Fibroblast of lung (primary cell): ENCODE data around the gene PDCD10. TPM values are rescaled to one million over a fixed set of nuclear protein-coding genes. Genes with fewer than 3 reads are reported as not detected.

ENCODE experiments used
- DNase-seq, 2 donors: peaks; one replicate each; pipeline versions ENCODE4 v3.0.0 to v3.0.0-alpha.2; 2010; ENCODE audit warnings: low read depth in 2 of 2
- H2AFZ ChIP-seq: 2 replicates; pipeline ENCODE4 v1.5.1; 2012; ENCODE audit warnings: low read length, control low read depth, inconsistent platforms
- H3K27ac ChIP-seq: 2 replicates; pipeline ENCODE4 v1.5.1; 2011; ENCODE audit warnings: low read length, control low read depth; ENCODE audit not compliant: insufficient read depth
- H3K27me3 ChIP-seq: 2 replicates; pipeline ENCODE4 v1.5.1; 2011; ENCODE audit warnings: mild to moderate bottlenecking, low read length; ENCODE audit not compliant: control insufficient read depth, insufficient read depth
- H3K36me3 ChIP-seq: 2 replicates; pipeline ENCODE4 v1.5.1; 2011; ENCODE audit warnings: low read length; ENCODE audit not compliant: control insufficient read depth, insufficient read depth
- H3K4me1 ChIP-seq: 2 replicates; pipeline ENCODE4 v1.5.1; 2011; ENCODE audit warnings: low read length; ENCODE audit not compliant: control insufficient read depth, insufficient read depth; ENCODE audit errors: extremely low read depth
- H3K4me2 ChIP-seq: 2 replicates; pipeline ENCODE4 v1.5.1; 2011; ENCODE audit warnings: low read length, control low read depth; ENCODE audit not compliant: insufficient read depth; ENCODE audit errors: extremely low read depth
- H3K4me3 ChIP-seq, 4 experiments: fragments of 200-600 bp in 1 of 4; sonication (generic) in 1 of 4; replicated peaks in 1 of 4; 2 replicates each; pipeline ENCODE4 v1.5.1; 2011 to 2016; ENCODE audit warnings: low read length in 4 of 4, low read depth in 3 of 4, mild to moderate bottlenecking in 3 of 4, control low read depth in 2 of 4, inconsistent platforms in 1 of 4, mixed read lengths in 1 of 4; ENCODE audit not compliant: insufficient read depth in 1 of 4; ENCODE audit errors: control extremely low read depth in 1 of 4
- H3K79me2 ChIP-seq: 2 replicates; pipeline ENCODE4 v1.5.1; 2012; ENCODE audit warnings: mild to moderate bottlenecking, low read length, inconsistent platforms; ENCODE audit not compliant: control insufficient read depth, insufficient read depth
- H3K9ac ChIP-seq: 2 replicates; pipeline ENCODE4 v1.5.1; 2011; ENCODE audit warnings: mild to moderate bottlenecking, low read length, control low read depth; ENCODE audit not compliant: insufficient read depth
- H3K9me3 ChIP-seq: 2 replicates; pipeline ENCODE4 v1.5.1; 2012; ENCODE audit warnings: low read depth, low read length; ENCODE audit not compliant: control insufficient read depth, insufficient read depth
- H4K20me1 ChIP-seq: 2 replicates; pipeline ENCODE4 v1.5.1; 2011; ENCODE audit warnings: low read length; ENCODE audit not compliant: control insufficient read depth, insufficient read depth; ENCODE audit errors: extremely low read depth
- EZH2 ChIP-seq: IDR thresholded peaks from 2 replicates; pipeline ENCODE4 v1.5.1; 2012; ENCODE audit warnings: low read length, control low read depth, mild to moderate bottlenecking; ENCODE audit errors: missing control alignments
- polyA plus RNA-seq, 2 donors: library from polyadenylated mRNA; depleted of rRNA in 1 of 2; stranded (reverse) in 1 of 2; unstranded in 1 of 2; fragments of >200 nt; gene quantifications; 2 replicates each; pipeline ENCODE4 v1.2.1, GENCODE V29; 2011 to 2012; ENCODE audit warnings: missing spikeins in 1 of 2
- total RNA-seq: library from RNA; depleted of rRNA; stranded (reverse); fragments of >200 nt; gene quantifications from 2 replicates; pipeline ENCODE4 v1.2.1, GENCODE V29; 2014
- TF ChIP-seq, protein P1 (sequence below), 2 donors: IDR thresholded peaks in 1 of 2; conservative IDR thresholded peaks in 1 of 2; 1 replicate in 1 of 2; 2 replicates in 1 of 2; pipeline ENCODE4 v1.5.1; 2011 to 2012; ENCODE audit warnings: low read length in 2 of 2, control low read depth in 1 of 2, inconsistent platforms in 1 of 2, low read depth in 1 of 2, mild to moderate bottlenecking in 1 of 2

The PDCD10 gene
- total and polyA plus RNA-seq, 2 donors (not counting 1 experiment from before 2014, with no cell fraction given) = 46.6 to 90.4 TPM

DNA sequence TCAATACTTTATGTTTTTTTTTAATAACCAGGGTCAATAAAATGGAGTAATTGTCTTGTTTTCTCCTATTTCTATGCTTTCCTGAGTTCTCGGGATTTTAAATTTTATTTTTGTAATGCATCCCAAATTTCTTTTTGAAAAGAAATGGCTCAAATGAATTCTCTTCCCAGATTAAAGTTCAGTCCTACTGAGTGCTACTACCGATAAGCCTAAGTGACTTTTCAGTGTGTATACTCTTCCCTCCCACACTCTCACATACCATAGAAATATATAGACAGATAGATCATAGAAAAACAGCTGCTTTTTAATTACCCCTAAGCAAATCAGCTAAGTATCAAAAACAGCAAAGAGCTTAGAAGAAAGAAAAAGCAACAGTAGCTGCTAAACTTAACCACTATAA lies 2.3 kb upstream of the PDCD10 start:
- no peaks in the 10 kb centered on the region for H3K36me3 ChIP-seq
- peaks cover 2% of the 10 kb centered on the region for H3K4me1 ChIP-seq
- H3K4me3 ChIP-seq = no peak overlapping the region
- peaks cover 26% of the 10 kb centered on the region for H3K79me2 ChIP-seq
- no peak overlapping the region for H3K9ac ChIP-seq
- H4K20me1 ChIP-seq = peaks cover 1% of the 10 kb centered on the region
- no peak overlapping the region for H3K27ac ChIP-seq
- TF ChIP-seq, protein P1, sequence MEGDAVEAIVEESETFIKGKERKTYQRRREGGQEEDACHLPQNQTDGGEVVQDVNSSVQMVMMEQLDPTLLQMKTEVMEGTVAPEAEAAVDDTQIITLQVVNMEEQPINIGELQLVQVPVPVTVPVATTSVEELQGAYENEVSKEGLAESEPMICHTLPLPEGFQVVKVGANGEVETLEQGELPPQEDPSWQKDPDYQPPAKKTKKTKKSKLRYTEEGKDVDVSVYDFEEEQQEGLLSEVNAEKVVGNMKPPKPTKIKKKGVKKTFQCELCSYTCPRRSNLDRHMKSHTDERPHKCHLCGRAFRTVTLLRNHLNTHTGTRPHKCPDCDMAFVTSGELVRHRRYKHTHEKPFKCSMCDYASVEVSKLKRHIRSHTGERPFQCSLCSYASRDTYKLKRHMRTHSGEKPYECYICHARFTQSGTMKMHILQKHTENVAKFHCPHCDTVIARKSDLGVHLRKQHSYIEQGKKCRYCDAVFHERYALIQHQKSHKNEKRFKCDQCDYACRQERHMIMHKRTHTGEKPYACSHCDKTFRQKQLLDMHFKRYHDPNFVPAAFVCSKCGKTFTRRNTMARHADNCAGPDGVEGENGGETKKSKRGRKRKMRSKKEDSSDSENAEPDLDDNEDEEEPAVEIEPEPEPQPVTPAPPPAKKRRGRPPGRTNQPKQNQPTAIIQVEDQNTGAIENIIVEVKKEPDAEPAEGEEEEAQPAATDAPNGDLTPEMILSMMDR (conservative IDR thresholded peaks at IDR 0.05 in 1 of 2, IDR thresholded peaks at IDR 0.05 in 1 of 2; ENCODE audit: low read depth in 1 of 2, low read length in 2 of 2) = no peak
- TF ChIP-seq EZH2 = no peak
- H3K4me2 ChIP-seq = no peak overlapping the region
- DNase-seq = no peak
- no peak overlapping the region for H2AFZ ChIP-seq
- no peaks in the 10 kb centered on the region for H3K27me3 ChIP-seq
- H3K9me3 ChIP-seq = no peaks in the 10 kb centered on the region

GRCh38 chr3:167736264-167736787 lies 1.6 kb upstream of the PDCD10 start:
- Histone ChIP-seq H3K79me2 (peaks cover 33% of the 10 kb centered on the region), H2AFZ (peak overlapping the region; percentile 84), H3K4me1 (peaks cover 2% of the 10 kb centered on the region), H4K20me1 (peaks cover 1% of the 10 kb centered on the region), H3K9me3 (no peaks in the 10 kb centered on the region), H3K4me2 (peak overlapping the region; percentile 89), H3K36me3 (no peaks in the 10 kb centered on the region), H3K27ac (no peak overlapping the region), H3K9ac (no peak overlapping the region), H3K4me3 (peak overlapping the region; percentile 85 to 98 (median 92)), H3K27me3 (no peaks in the 10 kb centered on the region)
- DNase-seq = no peak
- TF ChIP-seq, protein P1 (conservative IDR thresholded peaks at IDR 0.05 in 1 of 2, IDR thresholded peaks at IDR 0.05 in 1 of 2; ENCODE audit: low read depth in 1 of 2, low read length in 2 of 2) = no peak
- TF ChIP-seq EZH2 = no peak

DNA sequence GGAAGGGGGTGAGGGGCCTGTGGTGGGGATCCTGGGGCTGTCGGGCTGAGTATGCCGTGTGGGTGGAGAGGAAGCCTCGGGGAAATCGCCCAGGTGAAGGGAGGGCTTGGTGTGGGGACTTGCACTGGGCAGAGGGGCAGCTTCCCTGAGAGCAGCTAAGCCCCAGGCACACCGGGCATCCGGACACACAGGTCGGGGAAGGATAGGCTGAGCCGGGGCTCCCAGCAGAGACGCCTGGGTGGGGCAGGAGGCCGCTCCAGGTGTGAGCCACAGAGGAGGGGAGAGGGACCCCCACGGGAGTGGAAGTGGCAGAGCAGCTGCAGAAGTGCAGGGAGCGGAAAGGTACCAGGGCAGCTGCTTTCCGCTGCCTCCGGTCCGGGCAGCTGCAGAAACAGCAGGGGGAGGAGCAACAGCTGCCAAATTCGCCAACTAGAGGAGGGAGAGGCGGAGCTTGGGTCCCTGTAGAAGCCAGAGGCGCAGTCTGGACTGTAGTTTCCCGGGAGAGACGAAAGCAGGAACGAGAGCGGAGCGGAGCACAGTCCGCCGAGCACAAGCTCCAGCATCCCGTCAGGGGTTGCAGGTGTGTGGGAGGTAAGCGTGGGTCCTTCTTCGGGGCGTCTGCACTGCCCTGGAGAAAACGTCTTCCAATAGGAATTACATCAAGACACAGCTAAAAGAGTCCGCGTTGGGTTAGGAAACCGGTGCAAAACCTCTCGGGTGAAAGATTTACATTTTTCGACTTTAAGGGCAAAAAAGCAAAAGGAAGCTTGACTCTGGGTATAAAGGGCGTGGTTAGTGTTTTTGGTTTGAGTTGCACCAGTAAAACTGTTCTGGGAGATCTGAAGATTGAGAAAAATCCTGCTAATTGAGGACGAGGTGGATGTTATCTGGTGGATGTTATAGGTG lies 794 bp upstream of the PDCD10 start, which contains the start of gene SERPINI1:
SERPINI1 (plus strand) TSS at position 489 of the 906 bp plus-strand sequence. CDS start 53,408 bp downstream, outside the sequence.
- H4K20me1 ChIP-seq = peaks cover 1% of the 10 kb centered on the region
- H3K36me3 ChIP-seq = no peaks in the 10 kb centered on the region
- peak within 1 kb of the TSS; percentile 85 to 98 (median 92) for H3K4me3 ChIP-seq
- peak within 1 kb of the TSS; percentile 95 for H3K27ac ChIP-seq
- H3K4me2 ChIP-seq = peak within 1 kb of the TSS; percentile 89
- H3K4me1 ChIP-seq = peaks cover 2% of the 10 kb centered on the region
- peak within 1 kb of the TSS; percentile 90 for H3K9ac ChIP-seq
- DNase-seq = peak; percentile 90
- H3K79me2 ChIP-seq = peaks cover 40% of the 10 kb centered on the region
- no peaks in the 10 kb centered on the region for H3K9me3 ChIP-seq
- no peaks in the 10 kb centered on the region for H3K27me3 ChIP-seq
- TF ChIP-seq, protein P1 (conservative IDR thresholded peaks at IDR 0.05 in 1 of 2, IDR thresholded peaks at IDR 0.05 in 1 of 2; ENCODE audit: low read depth in 1 of 2, low read length in 2 of 2) = no peak
- TF ChIP-seq EZH2 = no peak
- H2AFZ ChIP-seq = peak within 1 kb of the TSS; percentile 99
